Urothelium cell line (cell line): ENCODE results near the gene EDARADD.

ENCODE experiments used
- DNase-seq: peaks from one replicate; pipeline ENCODE4 v3.0.0; 2011; ENCODE audit warnings: low spot score, mixed read lengths
- FAIRE-seq: peaks from 2 replicates; lab custom pipeline; 2011; peaks lifted over from hg19 to GRCh38; lab: Jason Lieb, UNC

The EDARADD gene

GRCh38 chr1:236391008-236391407 is 3.1 kb upstream of the EDARADD start:
- no peak for DNase-seq
- no peak for FAIRE-seq

GRCh38 chr1:236392182-236392581 is 1.9 kb upstream of the EDARADD start:
- DNase-seq (no peak), FAIRE-seq (no peak)

GRCh38 chr1:236394879-236395229 is 768 bp downstream of the EDARADD start:
- FAIRE-seq (no peak), DNase-seq (peak; percentile 25)

GRCh38 chr1:236395230-236395946 is 1.3 kb downstream of the EDARADD start:
- DNase-seq (no peak), FAIRE-seq (no peak)

GRCh38 chr1:236395947-236396664 is 2.0 kb downstream of the EDARADD start:
- no peak for FAIRE-seq

GRCh38 chr1:236396665-236397043 is 2.6 kb downstream of the EDARADD start:
- FAIRE-seq (no peak), DNase-seq (no peak)

More at GRCh38 chr1:236395947-236396664, 2.0 kb downstream of the EDARADD start:
- no peak for DNase-seq

- no peak for FAIRE-seq
- DNase-seq: no peak
These were observed 3.2 kb downstream of the EDARADD start for GRCh38 chr1:236397173-236397759.

- DNase-seq: no peak
- no peak for FAIRE-seq
These were observed 4.5 kb downstream of the EDARADD start for GRCh38 chr1:236398538-236398937.

- FAIRE-seq: no peak
These were observed 6.0 kb downstream of the EDARADD start for GRCh38 chr1:236400061-236400603.

GRCh38 chr1:236401698-236402097 is 7.6 kb downstream of the EDARADD start:
- DNase-seq (no peak), FAIRE-seq (no peak)

More at GRCh38 chr1:236400061-236400603, 6.0 kb downstream of the EDARADD start:
- no peak for DNase-seq

- no peak for DNase-seq
- no peak for FAIRE-seq
These were observed 10.0 kb downstream of the EDARADD start for GRCh38 chr1:236403905-236404696.

- no peak for FAIRE-seq
- DNase-seq: no peak
These were observed 13.0 kb downstream of the EDARADD start for GRCh38 chr1:236407059-236407458.

- FAIRE-seq: no peak
- DNase-seq: no peak
These were observed 19.6 kb downstream of the EDARADD start for GRCh38 chr1:236413688-236414087.

GRCh38 chr1:236416165-236416564 is 22.1 kb downstream of the EDARADD start:
- FAIRE-seq (no peak), DNase-seq (no peak)

GRCh38 chr1:236417336-236417735 is 23.2 kb downstream of the EDARADD start:
- DNase-seq (no peak), FAIRE-seq (no peak)

- no peak for DNase-seq
- FAIRE-seq: no peak
These were observed 25.4 kb downstream of the EDARADD start for GRCh38 chr1:236419502-236419901.

- peak; percentile 53 for DNase-seq
These were observed 26.9 kb downstream of the EDARADD start for GRCh38 chr1:236421022-236421421.

GRCh38 chr1:236421850-236422516 is 27.9 kb downstream of the EDARADD start:
- FAIRE-seq (no peak), DNase-seq (no peak)

More at GRCh38 chr1:236421022-236421421, 26.9 kb downstream of the EDARADD start:
- FAIRE-seq: no peak

- no peak for FAIRE-seq
These were observed 28.4 kb downstream of the EDARADD start for GRCh38 chr1:236422517-236422876.

GRCh38 chr1:236425031-236425663 is 31.1 kb downstream of the EDARADD start:
- DNase-seq: no peak
- FAIRE-seq: no peak

More at GRCh38 chr1:236422517-236422876, 28.4 kb downstream of the EDARADD start:
- DNase-seq: no peak
